Cerebellar nuclear complex (tissue), 1 donor: ENCODE measurements around the gene RHOJ.
"Not testable (repeated sequence)": the region's sequence is repeated elsewhere in the genome, so short reads cannot be mapped to it uniquely, and the experiment has no call there.

Experiments
- DNase-seq, 2 experiments: peaks; one replicate each; lab custom pipeline; 2025; lab: John Stamatoyannopoulos, UW

Gene RHOJ

DNA sequence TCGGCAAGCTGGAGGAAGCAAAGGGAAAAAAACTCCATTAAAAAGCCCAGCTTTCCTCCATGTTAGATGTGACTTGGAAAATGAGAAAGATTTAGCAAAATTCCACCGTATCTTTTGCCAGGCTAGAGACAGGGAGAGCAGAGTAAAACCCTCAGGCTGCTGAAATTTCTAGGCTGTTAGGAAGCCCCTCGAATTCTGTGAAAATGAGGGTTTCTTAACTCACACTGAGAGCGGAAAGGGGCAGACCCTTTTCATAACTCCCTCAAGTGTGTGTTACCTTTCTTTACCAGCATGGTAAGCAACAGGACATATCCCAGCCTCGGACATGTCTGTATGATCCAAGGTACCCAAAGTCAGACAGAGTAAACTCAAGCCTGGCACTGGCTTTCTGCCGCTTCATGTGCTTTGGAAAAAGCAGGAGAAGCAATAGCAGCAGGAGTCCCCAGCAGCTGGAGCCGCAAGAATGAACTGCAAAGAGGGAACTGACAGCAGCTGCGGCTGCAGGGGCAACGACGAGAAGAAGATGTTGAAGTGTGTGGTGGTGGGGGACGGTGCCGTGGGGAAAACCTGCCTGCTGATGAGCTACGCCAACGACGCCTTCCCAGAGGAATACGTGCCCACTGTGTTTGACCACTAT, at the start of gene RHOJ:
RHOJ (plus strand) TSS at position 37 of the 637 bp plus-strand sequence; CDS start at position 464, 427 bp downstream.
- DNase-seq: no peak

DNA sequence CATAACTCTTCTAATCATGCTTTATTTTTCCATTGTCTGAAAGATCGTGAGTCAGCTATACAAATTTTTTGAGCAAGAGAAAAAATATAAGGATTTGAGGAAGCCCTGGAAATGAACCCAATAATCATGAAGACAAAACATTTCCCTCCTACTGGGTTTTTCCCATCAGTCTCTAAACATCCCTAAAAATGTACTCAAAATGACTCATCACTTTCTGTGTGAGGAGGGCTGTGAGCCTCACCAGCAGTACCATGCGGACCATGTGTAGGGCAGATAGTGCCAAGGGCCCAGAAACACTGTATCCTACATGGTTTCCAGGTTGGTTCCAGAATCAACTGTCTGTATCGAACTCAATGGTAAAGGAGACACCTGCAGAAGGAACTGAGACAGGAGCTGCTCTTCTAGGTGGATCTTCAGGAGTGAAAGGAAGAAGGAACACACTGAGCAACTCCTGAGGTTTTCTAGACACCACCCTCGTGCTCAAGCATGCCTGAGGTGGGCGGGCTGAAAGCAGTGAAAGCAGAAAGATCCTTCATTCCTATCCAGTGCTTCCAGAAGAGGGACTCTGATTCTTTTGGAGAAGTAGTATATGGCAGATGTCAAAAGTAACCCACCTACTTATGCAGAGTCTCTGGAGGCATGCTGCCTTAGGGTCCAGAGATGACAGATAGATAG, 48.6 kb upstream of the RHOJ start:
- no peak for DNase-seq

GRCh38 chr14:63157195-63157594, 47.0 kb upstream of the RHOJ start:
- DNase-seq: no peak

DNA sequence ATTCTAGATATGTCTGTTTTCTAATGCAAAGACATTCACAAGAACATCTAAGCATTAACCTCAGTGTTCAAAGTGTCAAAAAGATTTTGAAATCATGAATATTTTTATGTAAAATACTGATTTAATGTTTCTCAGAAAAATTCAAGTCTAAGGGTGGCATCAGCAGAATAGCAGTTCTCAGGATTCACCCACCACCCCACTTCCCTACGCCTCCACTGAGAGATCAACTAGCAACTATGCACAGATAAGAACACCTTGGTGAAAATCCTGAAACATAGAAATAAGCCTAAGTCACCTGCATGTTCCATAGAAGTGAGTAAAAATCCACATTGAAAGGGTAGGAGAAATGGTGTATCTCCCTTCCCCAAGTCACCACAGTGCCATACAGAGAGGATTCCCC, 40.9 kb upstream of the RHOJ start:
- no peak for DNase-seq

DNA sequence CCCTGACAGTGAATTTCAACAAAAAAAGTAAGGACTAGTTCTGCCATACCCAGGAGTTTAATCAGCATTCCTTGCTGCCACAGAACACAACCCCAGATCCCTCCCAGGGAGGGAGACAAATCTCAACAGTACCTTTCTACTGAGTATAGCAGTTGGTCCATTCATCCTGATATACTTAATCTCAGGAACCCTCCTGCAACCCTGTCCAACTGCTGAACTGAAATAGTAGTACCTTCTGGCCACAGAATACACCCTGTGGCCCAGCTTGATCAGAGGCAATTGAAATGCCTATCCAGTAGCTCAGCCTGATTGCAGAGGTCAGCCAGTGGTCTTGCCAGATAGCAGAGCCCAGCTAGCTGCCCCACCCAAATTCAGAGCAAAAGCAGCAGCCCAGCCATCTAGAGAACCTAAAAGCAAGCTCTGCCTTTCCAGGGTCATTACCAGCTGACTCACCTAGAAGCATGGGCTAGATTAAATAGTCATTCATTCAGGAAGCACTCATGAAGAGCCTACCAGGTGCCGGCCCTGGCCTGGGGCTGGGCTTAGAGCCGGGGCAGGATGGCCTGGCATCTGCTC, 40.0 kb upstream of the RHOJ start:
- DNase-seq: no peak

- not testable (repeated sequence) for DNase-seq
These were observed 39.0 kb upstream of the RHOJ start for GRCh38 chr14:63165267-63165666.

GRCh38 chr14:63167044-63167443, 37.2 kb upstream of the RHOJ start:
- DNase-seq: no peak

DNA sequence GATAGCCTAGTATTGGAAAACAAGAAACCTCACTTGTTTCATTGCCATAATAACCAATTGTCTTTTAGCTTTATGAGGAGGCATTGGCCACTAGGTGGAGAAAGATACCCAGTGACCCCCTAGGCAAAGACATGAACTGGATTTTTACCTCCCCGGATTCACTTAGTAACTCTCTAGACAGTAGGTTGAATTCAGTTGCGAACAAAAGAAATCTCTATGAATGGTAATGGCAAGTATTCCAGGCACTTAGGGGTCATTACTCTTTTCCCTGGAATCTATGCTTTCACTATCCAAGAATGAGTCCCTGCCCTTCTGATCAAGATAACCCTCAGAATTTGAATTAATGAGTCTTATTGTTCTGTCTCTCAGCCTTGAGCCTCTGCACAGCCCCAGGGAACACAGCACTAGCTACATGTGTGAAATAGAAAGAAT, 29.5 kb upstream of the RHOJ start:
- DNase-seq: no peak

GRCh38 chr14:63175531-63175930, 28.7 kb upstream of the RHOJ start:
- DNase-seq: no peak

- no peak for DNase-seq
These were observed 25.3 kb upstream of the RHOJ start for GRCh38 chr14:63178912-63179311.

DNA sequence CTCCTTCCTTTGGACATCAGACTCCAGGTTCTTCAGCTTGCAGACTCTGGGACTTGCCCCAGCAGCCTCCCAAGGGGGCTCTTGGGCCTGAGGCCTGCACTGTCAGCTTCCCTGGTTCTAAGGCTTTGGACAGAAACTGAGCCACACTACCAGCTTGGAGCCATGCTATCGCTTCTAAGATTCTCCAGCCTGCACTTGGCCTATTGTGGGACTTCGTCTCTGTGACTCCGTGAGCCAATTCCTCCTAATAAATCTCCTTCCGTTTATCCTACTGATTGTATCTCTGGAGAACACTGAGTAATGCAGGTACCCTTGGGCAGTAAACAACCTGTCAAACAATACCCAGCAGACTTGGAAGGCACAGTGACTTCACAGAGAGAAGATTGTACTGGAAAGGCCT, 24.9 kb upstream of the RHOJ start:
- no peak for DNase-seq

DNA sequence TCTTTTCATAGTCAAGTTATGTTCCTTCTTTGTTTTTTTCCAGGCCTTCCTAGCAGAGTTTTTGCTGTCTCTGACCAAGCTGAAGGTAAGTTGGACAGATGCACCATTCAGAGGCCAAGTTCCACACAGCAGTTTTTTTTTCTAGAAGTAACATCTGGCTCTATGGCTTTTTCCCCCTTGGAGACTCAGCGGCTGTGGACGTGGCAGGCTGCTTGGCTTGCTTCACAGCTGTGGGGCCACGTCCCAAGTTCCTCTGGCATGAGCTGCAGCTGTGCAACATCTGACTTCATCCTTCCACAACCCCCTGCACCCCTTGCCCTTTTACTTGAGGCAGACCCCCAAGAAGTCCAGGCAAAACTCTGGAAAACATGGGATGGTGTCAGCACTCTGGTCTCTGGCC, 24.2 kb upstream of the RHOJ start:
- DNase-seq: no peak

DNA sequence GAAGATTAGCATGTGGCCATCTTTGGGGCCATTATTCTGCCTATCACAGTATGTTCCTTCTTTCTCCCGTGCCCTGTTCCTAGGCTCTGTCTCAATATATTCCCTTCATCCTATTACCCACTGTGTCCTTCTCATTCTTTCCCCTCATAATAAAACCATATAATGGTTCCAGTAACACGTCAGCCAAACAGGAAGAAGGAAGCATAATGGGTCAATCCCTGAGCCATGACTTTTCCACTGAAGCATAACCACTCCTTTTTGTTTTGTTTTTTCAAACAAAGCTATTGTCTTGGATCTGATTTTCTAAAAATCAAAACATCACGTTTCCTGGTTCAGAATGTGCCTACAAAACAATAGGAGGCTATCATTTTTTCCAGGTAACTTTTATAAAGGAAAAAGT, 21.3 kb upstream of the RHOJ start:
- no peak for DNase-seq

- DNase-seq: no peak
These were observed 17.8 kb upstream of the RHOJ start for GRCh38 chr14:63186453-63186852.

DNA sequence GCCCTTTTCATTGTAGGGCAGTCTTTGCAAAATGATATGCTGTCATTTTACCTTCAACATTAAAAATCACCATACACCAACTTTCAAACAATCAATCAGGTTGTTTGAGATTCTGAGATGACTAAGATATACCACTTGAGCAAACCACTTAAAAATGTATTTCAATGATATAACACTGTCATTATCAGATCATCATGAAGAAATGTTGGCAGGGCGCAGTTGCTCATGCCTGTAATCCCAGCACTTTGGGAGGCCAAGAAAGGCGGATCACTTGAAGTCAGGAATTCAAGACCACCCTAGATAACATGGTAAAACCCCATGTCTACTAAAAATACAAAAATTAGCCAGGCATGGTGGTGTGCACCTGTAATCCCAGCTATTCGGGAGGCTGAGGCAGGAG, 13.0 kb upstream of the RHOJ start:
- DNase-seq: no peak

DNA sequence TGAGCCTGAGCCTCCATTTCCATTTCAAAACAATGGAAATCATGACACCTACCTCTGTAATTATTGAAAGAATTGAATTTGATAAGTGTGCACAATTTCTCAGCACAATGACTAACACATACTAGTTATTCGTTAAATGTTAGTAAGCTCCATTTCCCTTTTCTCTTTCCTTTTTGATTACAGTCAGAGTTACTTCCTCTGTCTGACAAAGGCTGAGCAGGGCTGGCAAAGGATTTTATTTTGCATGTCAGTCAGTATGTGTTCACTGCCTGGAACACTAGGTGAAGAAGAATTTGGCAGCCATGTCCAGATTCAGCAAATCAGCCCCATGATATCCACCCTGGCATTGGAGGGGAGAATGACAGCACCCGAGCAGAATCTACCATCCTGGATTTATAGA, 12.2 kb upstream of the RHOJ start:
- no peak for DNase-seq

- DNase-seq: no peak
These were observed 11.0 kb upstream of the RHOJ start for GRCh38 chr14:63193236-63193635.

GRCh38 chr14:63200035-63200740, 4.1 kb upstream of the RHOJ start:
- no peak for DNase-seq

- no peak for DNase-seq
These were observed 3.5 kb upstream of the RHOJ start for GRCh38 chr14:63200767-63201166.

DNA sequence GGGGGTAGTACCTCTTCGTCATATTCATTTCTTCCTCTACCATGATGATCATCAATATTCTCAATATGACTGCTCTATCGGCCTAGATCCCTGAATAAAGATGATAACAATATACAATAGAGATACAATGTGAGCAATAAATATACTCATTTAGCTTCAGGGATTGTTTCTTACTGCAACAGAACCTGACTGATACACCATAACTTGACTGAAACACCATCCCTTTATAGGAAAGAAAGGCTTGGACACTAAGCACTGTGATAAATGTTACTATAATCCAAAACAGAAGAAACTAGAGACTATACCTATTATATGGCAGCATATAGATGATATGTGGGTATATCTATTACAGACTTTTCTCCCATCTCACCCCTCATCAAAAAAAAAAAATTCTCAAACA, 1.2 kb upstream of the RHOJ start:
- no peak for DNase-seq

GRCh38 chr14:63203618-63204406, 431 bp upstream of the RHOJ start:
- no peak for DNase-seq

DNA sequence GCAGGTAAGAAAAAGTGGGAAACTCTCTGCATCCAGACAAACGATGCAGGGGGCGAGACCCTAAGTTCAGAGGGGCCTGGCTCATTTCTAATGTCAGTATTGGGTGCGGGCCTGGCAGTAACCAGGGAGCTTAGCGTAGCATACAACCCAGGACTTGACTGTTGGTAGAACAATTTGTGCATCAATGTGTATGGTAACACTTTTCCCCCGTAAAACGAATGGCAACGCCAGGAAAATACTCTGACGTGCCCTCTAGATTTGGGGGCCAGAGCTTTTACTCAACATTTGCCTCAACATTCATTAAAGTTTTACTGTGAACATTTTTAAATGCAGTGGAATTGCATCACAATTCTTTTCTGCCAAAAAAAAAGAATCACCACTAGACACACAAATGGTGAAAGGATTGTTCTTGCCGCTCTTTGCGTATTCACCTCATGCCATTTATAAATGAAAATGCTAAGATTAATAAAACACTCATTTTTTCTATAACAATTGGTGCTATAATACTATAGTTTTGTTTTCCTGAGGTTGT, 867 bp downstream of the RHOJ start:
- no peak for DNase-seq
